HCT116 (cell line): ENCODE data around the gene FAM210B. TPM values are rescaled to one million over a fixed set of nuclear protein-coding genes. Genes with fewer than 3 reads are reported as not detected.

Experiments used
- ATAC-seq: fragments of 200-7000 bp; cut with Tn5 transposase; 2 replicates; pipeline ENCODE4 v1.9.1; 2020; ENCODE audit warnings: mild to moderate bottlenecking, moderate library complexity
- BruUV-seq: library from RNA; stranded (reverse); fragments of 400-500 nt; replicated peaks from 2 replicates; lab custom pipeline; 2021; lab: Mats Ljungman, UMichigan
- CTCF ChIA-PET: fragments of 300-600 bp; sonication (Branson Sonifier 250); formaldehyde crosslinking; loops from one replicate; lab custom pipeline; 2021; ENCODE audit warnings: antibody characterized with exemption; lab: Charles Lee
- POLR2A ChIA-PET: fragments of 300-600, 350-600 bp; sonication (Branson Sonifier 250); formaldehyde crosslinking; loops from one replicate; lab custom pipeline; 2021; ENCODE audit warnings: antibody characterized with exemption; lab: Charles Lee
- RAD21 ChIA-PET, 2 experiments: fragments of 300-600 bp; sonication (Branson Sonifier 250); formaldehyde crosslinking; loops; one replicate each; lab custom pipeline; 2023; ENCODE audit warnings: low total read pairs in 2 of 2; ENCODE audit not compliant: uncharacterized antibody in 2 of 2, unreplicated experiment in 2 of 2, low non-redundant PET in 1 of 2; lab: Charles Lee
- DNase-seq: peaks from one replicate; pipeline ENCODE4 v3.0.0-alpha.2; 2010; ENCODE audit warnings: low read depth, low spot score
- H2AFZ ChIP-seq: fragments of 200-600 bp; shearing (Covaris generic), sonication (generic); 2 replicates; pipeline ENCODE4 v1.6.1; 2017; ENCODE audit warnings: low read depth, mixed run types, mixed read lengths, antibody characterized with exemption, low read length; ENCODE audit not compliant: poor library complexity, severe bottlenecking
- H3K27ac ChIP-seq: 2 replicates; pipeline ENCODE4 v1.5.1; 2012; ENCODE audit warnings: low read depth, low read length
- H3K27me3 ChIP-seq: fragments of 200-600 bp; sonication (generic); 2 replicates; pipeline ENCODE4 v1.6.1; 2016; ENCODE audit warnings: mixed run types, low read length, mixed read lengths; ENCODE audit not compliant: insufficient read depth
- H3K36me3 ChIP-seq, 2 experiments: fragments of 200-500 bp in 1 of 2; fragments of 200-600 bp in 1 of 2; sonication (Bioruptor generic) in 1 of 2; sonication (generic) in 1 of 2; 2 replicates each; pipeline versions ENCODE4 v1.5.1 to v1.6.1; 2014 to 2016; ENCODE audit warnings: low read length in 2 of 2, inconsistent platforms in 1 of 2, mixed read lengths in 1 of 2, mixed run types in 1 of 2; ENCODE audit not compliant: insufficient read depth in 2 of 2, control insufficient read depth in 1 of 2
- H3K4me1 ChIP-seq, 2 experiments: fragments of 200-600 bp in 1 of 2; sonication (generic) in 1 of 2; 2 replicates each; pipeline versions ENCODE4 v1.5.1 to v1.6.1; 2012 to 2017; ENCODE audit warnings: low read length in 2 of 2, inconsistent platforms in 1 of 2, mild to moderate bottlenecking in 1 of 2, mixed read lengths in 1 of 2, mixed run types in 1 of 2, moderate library complexity in 1 of 2; ENCODE audit not compliant: insufficient read depth in 2 of 2, control insufficient read depth in 1 of 2
- H3K4me2 ChIP-seq: fragments of 200-600 bp; sonication (generic); 2 replicates; pipeline ENCODE4 v1.6.1; 2017; ENCODE audit warnings: mixed run types, low read length, mixed read lengths
- H3K4me3 ChIP-seq, 2 experiments: fragments of 200-600 bp in 1 of 2; sonication (generic) in 1 of 2; replicated peaks in 1 of 2; 2 replicates each; pipeline ENCODE4 v1.5.1; 2011 to 2016; ENCODE audit warnings: low read length in 2 of 2, control low read depth in 1 of 2, low read depth in 1 of 2, mild to moderate bottlenecking in 1 of 2, mixed read lengths in 1 of 2, mixed run types in 1 of 2
- H3K79me2 ChIP-seq: fragments of 200-600 bp; sonication (generic); 2 replicates; pipeline ENCODE4 v1.6.1; 2017; ENCODE audit warnings: mild to moderate bottlenecking, mixed run types, low read length, moderate library complexity, mixed read lengths; ENCODE audit not compliant: insufficient read depth
- H3K9ac ChIP-seq: fragments of 200-600 bp; sonication (generic); 2 replicates; pipeline ENCODE4 v1.6.1; 2016; ENCODE audit warnings: low read length, mixed read lengths
- H3K9me2 ChIP-seq: fragments of 200-600 bp; sonication (generic), shearing (Covaris generic); 2 replicates; pipeline ENCODE4 v1.6.1; 2017; ENCODE audit warnings: mixed run types, mild to moderate bottlenecking, moderate library complexity; ENCODE audit not compliant: insufficient read depth
- H3K9me3 ChIP-seq, 2 experiments: fragments of 200-500 bp in 1 of 2; fragments of 200-600 bp in 1 of 2; sonication (Bioruptor generic) in 1 of 2; sonication (generic) in 1 of 2; 2 replicates each; pipeline ENCODE4 v1.6.1; 2014 to 2017; ENCODE audit warnings: low read length in 2 of 2, mixed read lengths in 2 of 2, inconsistent platforms in 1 of 2, low read depth in 1 of 2, mild to moderate bottlenecking in 1 of 2, mixed run types in 1 of 2, moderate library complexity in 1 of 2; ENCODE audit not compliant: control insufficient read depth in 1 of 2, insufficient read depth in 1 of 2
- H4K20me1 ChIP-seq: fragments of 200-600 bp; sonication (generic), shearing (Covaris generic); 2 replicates; pipeline ENCODE4 v1.6.1; 2017; ENCODE audit warnings: mixed run types, mild to moderate bottlenecking, moderate library complexity; ENCODE audit not compliant: insufficient read depth
- ATF3 ChIP-seq: IDR thresholded peaks from 2 replicates; pipeline ENCODE4 v1.6.1; 2012
- CBX3 ChIP-seq: IDR thresholded peaks from 2 replicates; pipeline ENCODE4 v1.6.1; 2012; ENCODE audit warnings: low read depth
- POLR2A ChIP-seq: IDR thresholded peaks from 2 replicates; pipeline ENCODE4 v1.7.0; 2011; ENCODE audit warnings: borderline replicate concordance; ENCODE audit not compliant: insufficient read depth, insufficient read length; ENCODE audit errors: extremely low read depth
- POLR2AphosphoS5 ChIP-seq: IDR thresholded peaks from 2 replicates; pipeline ENCODE4 v1.6.1; 2011; ENCODE audit warnings: mild to moderate bottlenecking, low read depth, low read length, moderate library complexity
- REST ChIP-seq: IDR thresholded peaks from 2 replicates; pipeline ENCODE4 v1.6.1; 2012; ENCODE audit warnings: low read depth
- SP1 ChIP-seq: IDR thresholded peaks from 2 replicates; pipeline ENCODE4 v1.6.1; 2012; ENCODE audit warnings: low read depth
- SRF ChIP-seq: IDR thresholded peaks from 2 replicates; pipeline ENCODE4 v1.6.1; 2012; ENCODE audit warnings: low read depth
- ZBTB33 ChIP-seq: IDR thresholded peaks from 2 replicates; pipeline ENCODE4 v1.6.1; 2011; ENCODE audit warnings: mild to moderate bottlenecking, low read length, moderate library complexity; ENCODE audit not compliant: insufficient replicate concordance; ENCODE audit errors: extremely low read depth
- ZFX ChIP-seq: fragments of 450-650 bp; IDR thresholded peaks from 2 replicates; pipeline ENCODE4 v1.6.1; 2017
- intact Hi-C: fragments of 100-400 bp; cut with micrococcal nuclease; formaldehyde crosslinking; loops from 2 replicates; pipeline ENCODE4 v1.10.0; 2022
- total RNA-seq: library from RNA; stranded (reverse); gene quantifications from one replicate; pipeline ENCODE4 v1.2.1, GENCODE V29; 2021; ENCODE audit not compliant: unreplicated experiment

Gene FAM210B
- total RNA-seq, 1 experiment from 2014 or later: 12.0 TPM

GRCh38 chr20:56368351-56369134, 9.8 kb downstream of the FAM210B start:
- Histone ChIP-seq H3K27ac (no peak overlapping the region), H3K4me2 (no peak overlapping the region), H3K9me3 (no peaks in the 10 kb centered on the region), H3K9me2 (no peaks in the 10 kb centered on the region), H3K79me2 (peaks cover 32% of the 10 kb centered on the region), H3K36me3 (peaks cover 36 to 41% of the 10 kb centered on the region in 2 experiments), H3K4me3 (no peak overlapping the region), H4K20me1 (no peaks in the 10 kb centered on the region), H2AFZ (no peak overlapping the region), H3K4me1 (no peaks in the 10 kb centered on the region), H3K27me3 (no peaks in the 10 kb centered on the region), H3K9ac (no peak overlapping the region)
- DNase-seq (no peak), ATAC-seq (no peak)
- BruUV-seq: TSS peak; percentile 16
- ChIA-PET POLR2A (interaction anchor here (0.6 to 0.7 kb wide), 2 partner anchors 10 to 15 kb away, joined by 3 to 4 read pairs; no protein-coding TSS in a partner anchor), CTCF (no interaction called here), RAD21 (no interaction called here)
- intact Hi-C loops: no loop called here
- TF ChIP-seq POLR2AphosphoS5: 0 out of 2 replicates have a peak, but pooled peaks have one; percentile 16
- TF ChIP-seq ATF3: no peak

GRCh38 chr20:56369179-56369578, 10.4 kb downstream of the FAM210B start:
- ATAC-seq (no peak), DNase-seq (no peak)
- intact Hi-C loops: no loop called here
- ChIA-PET RAD21 (no interaction called here), POLR2A (interaction anchor here (0.6 kb wide), 1 partner anchor 15 kb away, joined by 3 read pairs; no protein-coding TSS in a partner anchor), CTCF (no interaction called here)
- Histone ChIP-seq H4K20me1 (no peaks in the 10 kb centered on the region), H3K9me2 (no peaks in the 10 kb centered on the region), H3K27ac (no peak overlapping the region), H3K4me2 (no peak overlapping the region), H3K4me3 (no peak overlapping the region), H3K4me1 (no peaks in the 10 kb centered on the region), H3K9ac (no peak overlapping the region), H3K9me3 (no peaks in the 10 kb centered on the region), H3K79me2 (peaks cover 38% of the 10 kb centered on the region), H2AFZ (no peak overlapping the region), H3K36me3 (peaks cover 40 to 47% of the 10 kb centered on the region in 2 experiments), H3K27me3 (no peaks in the 10 kb centered on the region)
- TF ChIP-seq CBX3 (no peak), SRF (no peak), REST (no peak), ZBTB33 (no peak), POLR2AphosphoS5 (no peak), POLR2A (no peak), ZFX (no peak), SP1 (no peak)
- BruUV-seq: no TSS peak
